GM18909 (cell line): ENCODE data around the gene COPS9.

ENCODE experiments used
- ATAC-seq: cut with Tn5 transposase; IDR thresholded peaks from one replicate; pipeline ENCODE4 v1.9.1; 2021; ENCODE audit warnings: mild to moderate bottlenecking; ENCODE audit not compliant: unreplicated experiment, poor library complexity

Gene COPS9

DNA sequence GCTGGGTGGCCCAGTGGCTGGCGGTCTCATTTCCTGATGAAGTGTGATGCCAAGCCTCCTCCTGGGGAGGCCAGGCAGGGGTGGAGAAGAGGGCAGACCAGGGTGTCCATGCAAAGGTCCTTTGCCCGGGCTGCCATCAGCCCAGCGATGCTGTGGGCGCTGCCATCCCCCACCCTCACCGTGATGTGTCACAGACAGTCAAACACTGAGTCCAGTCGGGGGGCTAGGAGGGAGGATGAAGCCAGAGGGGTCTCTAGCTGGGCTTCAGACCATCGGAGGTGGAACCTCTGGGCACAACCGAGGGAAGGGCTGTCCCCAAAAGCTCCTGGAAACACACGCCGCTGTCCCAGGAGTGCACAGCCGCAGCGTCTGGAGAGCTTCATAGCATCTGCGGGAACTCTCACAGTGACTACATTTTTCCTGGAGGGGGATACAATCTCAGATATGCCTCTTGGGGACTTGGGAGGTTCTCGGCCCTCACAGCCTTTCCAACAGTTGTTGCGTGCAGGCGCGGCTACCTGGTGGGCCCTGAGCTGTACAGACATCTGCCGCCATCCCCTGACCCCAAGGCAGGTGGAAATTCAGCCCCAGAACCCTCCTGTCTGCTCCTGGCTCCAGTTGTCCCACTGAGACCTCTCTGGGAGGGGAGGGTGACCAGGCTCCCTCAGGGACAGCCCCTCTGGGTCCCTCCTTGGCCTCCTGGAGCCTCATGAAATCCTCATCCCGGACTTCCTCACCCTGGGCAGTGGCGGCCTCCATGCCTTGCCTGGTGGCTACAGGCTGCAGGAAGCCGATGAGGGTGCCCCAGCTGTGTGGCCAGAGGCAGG, 30.9 kb upstream of the COPS9 start:
- no peak for ATAC-seq

- no peak for ATAC-seq
Observed at GRCh38 chr2:240166191-240166590, 30.1 kb upstream of the COPS9 start.

- ATAC-seq = no peak
Observed at GRCh38 chr2:240165661-240166060, 29.6 kb upstream of the COPS9 start.

DNA sequence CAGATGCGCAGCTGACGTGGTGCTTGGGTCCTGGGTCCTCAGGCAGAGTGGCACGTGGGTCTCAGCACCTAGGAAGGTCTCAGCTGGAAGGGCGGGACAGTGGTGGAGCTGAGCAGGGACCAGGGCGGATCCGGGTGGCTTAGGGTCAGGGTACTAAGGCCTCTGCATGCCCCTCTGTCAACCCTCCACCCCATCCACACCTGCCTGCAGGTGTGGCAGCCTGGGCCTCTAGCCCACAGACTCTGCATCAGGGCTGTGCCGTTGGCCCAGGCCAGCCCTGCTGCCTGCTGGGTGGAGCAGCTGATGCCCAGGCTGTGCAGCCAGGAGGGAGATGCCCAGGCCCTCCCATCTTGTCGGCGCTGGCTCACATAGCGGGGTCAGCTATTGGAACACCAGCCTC, 28.9 kb upstream of the COPS9 start:
- no peak for ATAC-seq

DNA sequence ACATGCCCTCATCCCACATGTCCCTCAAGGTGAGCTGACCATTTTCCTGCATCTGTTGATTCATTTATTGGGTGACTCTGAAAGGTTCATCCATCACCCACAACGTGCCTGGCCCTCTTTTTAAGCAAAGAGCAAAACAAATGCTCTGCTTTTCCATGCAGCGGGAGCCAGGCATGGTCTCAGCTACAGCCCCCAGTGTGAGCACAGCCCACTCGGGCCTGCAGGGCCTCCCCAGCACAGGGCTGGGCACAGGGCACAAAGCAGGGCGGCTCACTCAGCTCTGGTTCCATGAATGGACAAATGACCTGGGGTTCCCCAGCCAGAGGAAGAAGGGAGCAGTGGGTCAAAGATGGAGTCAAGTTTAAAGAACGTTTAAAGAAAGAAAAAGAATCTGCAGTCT, 28.5 kb upstream of the COPS9 start:
- ATAC-seq = no peak

DNA sequence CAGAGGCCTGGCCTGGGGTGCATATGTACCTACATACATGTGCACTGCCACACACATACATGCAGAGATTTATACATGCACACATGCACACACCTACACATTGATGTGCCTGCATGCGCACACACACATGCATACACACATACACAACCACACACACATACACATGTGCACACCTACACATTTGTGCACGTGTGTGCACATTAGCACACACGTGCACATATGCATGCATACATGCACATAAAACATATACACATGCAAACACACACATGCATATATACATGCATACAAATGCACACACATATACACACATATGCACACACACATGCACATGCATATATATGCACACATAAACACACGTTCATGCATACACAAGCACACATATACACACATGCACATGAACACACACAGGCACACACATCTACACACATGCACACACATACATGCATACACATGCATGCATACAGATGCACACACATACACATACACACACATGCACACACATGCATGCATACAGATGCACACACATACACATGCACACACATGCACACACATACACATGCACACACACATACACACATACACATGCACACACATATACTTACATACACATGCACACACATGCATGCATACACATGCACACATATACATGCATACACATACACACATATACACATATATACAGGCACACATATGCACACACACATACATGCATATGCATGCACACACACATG, 27.9 kb upstream of the COPS9 start:
- no peak for ATAC-seq

- ATAC-seq = no peak
Observed at GRCh38 chr2:240162939-240163714, 27.0 kb upstream of the COPS9 start.

DNA sequence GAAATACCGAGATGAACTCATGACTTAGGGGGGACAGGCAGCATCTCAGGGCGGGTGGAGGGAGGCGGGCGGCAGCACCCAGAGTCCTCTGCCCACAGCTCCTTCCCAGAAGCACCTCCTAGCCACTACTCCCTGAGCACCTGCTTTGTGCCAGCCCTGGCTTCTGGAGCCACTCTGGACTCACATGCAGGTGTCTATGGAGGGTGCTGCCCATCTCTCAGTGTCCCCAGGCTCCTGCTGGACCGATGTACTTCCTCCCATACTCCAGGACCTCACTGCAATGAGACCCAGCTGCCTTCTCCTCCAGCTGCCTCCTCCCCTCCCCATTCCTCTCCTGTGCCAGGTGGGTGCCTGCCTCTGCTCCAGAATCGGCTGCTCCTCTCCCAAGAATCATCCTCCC, 26.4 kb upstream of the COPS9 start:
- no peak for ATAC-seq

DNA sequence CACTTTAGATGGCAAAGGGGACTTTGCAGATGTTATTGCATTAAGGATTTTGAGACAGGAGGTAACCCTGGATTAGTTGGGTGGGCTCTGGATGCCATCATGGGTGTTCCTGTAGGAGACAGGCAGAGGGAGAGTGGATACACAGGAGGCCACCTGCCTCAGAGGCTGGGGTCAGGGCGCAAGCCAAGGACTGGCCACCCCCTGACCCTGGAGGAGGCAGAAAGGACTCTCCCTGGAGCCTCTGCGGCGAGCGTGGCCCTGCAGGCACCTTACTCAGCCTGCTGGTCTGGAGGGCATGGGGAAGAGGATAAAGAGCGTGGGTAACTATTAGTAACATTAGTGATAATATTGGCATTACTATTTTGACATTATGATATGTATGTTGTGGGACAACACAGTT, 25.9 kb upstream of the COPS9 start:
- no peak for ATAC-seq

- ATAC-seq = no peak
Observed at GRCh38 chr2:240161087-240161750, 25.1 kb upstream of the COPS9 start.

DNA sequence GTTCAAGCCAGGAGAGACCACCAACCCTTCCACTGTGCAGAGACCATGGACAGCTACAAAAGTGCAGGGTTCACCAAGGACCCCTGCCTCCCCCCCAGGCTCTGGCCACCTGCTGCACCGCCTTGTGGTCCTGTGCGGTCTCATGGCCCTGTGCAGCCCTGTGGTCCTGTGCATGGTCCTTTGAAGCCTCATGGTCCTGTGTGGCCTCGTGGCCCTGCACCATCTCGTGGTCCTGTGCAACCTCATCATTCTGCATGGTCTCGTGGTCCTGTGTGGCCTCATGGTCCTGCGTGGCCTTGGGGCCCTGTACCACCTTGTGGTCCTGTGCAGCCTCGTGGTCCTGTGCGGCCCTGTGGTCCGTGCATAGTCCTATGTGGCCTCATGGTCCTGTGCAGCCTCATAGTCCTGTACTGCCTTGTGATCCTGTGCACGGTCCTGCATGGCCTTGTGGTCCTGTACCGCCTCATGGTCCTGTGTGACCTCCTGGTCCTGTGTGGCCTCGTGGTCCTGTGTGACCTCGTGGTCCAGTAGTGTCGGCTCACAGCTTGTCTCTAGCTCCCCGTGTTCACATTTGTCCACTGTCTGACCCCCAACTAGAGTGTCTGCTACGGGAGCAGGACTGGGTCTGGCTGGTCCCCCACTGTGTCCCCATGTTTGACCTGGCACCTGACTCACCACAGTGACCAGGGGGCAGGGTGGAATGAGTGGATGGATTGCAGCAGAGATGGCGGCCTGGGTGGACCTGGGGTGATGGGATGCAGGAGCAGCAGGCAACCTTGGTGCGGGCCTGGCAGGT, 24.4 kb upstream of the COPS9 start:
- ATAC-seq = no peak

DNA sequence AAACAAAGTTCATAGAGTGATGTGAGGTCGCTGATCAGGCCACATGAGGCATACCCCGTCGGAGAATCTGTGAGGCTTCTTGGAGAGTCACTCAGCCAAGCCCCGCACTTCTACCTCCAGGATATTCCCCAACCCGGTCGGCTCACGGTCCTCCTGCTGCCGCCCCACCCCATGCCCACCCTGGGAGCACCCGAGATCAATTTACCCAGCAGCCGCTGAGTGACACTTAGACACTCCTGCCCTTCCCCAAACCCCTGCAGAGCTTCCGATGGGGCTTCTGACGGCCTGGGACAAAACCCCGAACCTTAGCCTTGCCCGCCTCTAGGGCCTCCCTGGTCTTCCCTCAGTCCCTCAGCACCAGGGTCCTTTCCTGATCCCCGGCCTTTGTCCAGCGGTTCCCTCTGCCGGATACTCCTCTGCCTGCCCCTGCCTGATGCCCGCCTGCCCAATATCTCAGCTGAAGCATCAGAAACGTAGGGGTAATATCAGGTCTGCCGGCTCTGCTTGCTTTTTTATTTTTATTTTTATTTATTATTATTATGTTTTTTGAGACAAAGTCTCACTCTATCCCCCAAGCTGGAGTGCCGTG, 23.2 kb upstream of the COPS9 start:
- no peak for ATAC-seq

DNA sequence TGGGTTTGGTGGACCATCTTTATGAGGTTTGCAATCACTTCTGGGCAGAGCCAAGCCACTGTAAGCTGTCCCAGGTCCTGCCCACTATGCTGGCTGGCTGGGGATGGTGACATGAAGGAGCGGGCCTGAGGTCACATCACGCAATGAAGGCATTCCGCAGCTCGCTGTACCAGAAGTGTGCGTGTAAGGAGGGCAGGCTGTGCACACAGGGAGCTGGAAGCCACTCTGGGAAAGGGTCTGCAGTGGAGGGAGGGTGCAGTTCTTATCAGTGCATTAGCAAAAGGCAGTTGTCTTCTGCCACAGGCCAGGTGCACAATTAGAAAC, 21.0 kb upstream of the COPS9 start:
- no peak for ATAC-seq

DNA sequence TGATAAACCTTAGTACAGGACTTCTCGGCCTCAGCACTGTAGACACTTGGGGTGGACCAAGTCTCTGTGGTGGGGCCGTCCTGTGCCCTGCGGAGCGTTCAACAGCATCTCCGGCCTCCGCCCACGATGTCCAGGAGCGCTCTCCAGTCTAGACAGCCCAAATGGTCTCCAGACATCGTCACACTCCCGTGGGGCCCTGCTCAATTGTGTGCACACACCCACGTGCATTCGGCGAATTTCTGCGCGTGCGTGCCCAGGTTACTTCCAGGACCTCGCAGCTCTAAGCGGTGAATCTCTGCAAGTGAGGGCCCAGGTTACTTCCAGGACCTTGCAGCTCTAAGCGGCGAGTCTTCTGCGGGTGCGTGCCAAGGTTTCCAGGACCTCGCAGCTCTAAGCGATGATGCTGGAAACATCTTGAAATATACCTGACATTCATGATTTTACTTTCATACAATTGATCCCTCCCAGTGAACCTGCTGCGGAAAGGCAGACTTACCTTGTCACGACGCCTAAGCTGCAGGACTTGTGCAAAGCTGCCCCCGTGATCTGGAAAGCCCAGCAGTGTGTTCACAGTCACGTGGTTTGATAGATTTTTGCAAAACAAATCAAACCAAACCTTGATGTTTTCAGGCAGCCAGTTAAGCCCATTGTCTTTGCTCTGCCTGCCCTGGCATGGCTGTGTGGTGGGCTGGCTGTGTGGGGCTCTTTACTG, 20.5 kb upstream of the COPS9 start:
- no peak for ATAC-seq

DNA sequence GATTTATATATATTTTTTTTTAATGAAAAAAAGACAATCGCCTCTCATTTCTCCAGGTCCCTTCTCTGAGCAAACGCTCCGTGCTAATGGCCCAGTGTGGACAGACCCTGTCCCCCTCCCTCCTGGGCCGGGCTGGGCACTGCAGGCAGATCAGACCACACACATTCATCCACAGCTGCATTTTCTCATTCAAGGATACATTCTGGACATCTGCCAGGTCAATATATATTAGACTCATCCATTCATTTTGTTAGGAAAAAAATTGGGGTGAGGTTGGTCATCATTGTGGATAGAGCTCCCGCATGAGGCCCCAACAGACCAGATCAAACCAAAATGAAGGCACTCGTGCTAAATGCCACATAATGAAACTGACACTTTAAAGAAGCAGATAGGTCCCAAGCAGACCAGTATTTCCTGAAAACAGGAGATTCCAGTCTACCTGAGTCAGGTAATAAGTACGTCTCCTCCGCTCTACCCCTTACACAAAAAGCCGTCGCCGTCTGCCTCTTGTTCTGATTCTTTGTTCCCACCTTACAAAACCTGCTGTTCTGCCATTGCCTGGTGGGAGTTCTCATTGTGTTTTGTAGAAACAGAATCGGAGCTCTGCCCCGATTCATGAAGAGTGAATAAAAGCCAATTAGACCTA, 19.8 kb upstream of the COPS9 start:
- ATAC-seq = no peak

- ATAC-seq = no peak
Observed at GRCh38 chr2:240155048-240155744, 19.1 kb upstream of the COPS9 start.

DNA sequence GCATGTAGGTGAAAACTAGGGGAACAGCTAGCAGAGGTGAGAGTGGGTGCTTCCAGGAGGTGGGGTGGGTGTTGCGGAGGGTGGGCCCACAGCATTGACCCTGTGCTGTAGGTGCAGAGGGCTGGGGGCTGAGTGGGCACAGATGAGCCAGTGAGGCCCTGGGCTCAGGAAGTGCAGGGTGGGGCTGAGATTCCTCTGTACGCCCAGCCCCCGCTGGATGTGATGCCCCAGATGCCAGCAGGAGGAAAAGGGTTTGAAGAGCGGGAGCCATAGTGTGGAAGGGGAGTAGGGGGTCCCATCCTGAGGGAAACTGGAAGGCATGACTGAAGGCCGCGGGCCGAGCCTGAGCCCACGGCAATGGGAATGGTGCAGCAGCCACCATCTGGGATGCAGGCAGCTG, 18.5 kb upstream of the COPS9 start:
- no peak for ATAC-seq

DNA sequence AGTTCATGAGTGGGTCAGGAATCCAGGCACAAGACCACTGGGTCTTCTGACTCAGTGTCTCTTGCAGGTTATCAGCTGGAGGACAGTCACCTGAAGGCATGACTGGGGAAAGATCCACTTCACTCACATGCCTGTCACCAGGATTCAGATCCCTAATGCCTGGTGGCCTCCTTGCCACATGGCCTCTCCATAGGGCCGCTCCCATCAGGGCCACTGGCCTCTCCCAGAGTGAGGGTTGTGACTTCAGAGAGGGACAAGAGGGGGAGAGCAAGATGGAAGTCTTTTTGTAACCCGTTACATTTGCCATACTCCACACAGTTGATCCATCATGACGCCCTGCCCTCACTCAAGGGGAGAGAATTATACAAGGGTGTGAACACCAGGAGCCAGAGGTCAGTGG, 17.3 kb upstream of the COPS9 start:
- no peak for ATAC-seq
